Limb (tissue), 2 donors: ENCODE results near the gene AVL9.
"Not testable (repeated sequence)": the region's sequence is repeated elsewhere in the genome, so short reads cannot be mapped to it uniquely, and the experiment has no call there.

Source experiments
- DNase-seq, 2 donors: peaks; one replicate each; pipeline ENCODE4 v3.0.0-alpha.2; 2016; ENCODE audit errors: extremely low spot score in 2 of 2

AVL9 gene

DNA sequence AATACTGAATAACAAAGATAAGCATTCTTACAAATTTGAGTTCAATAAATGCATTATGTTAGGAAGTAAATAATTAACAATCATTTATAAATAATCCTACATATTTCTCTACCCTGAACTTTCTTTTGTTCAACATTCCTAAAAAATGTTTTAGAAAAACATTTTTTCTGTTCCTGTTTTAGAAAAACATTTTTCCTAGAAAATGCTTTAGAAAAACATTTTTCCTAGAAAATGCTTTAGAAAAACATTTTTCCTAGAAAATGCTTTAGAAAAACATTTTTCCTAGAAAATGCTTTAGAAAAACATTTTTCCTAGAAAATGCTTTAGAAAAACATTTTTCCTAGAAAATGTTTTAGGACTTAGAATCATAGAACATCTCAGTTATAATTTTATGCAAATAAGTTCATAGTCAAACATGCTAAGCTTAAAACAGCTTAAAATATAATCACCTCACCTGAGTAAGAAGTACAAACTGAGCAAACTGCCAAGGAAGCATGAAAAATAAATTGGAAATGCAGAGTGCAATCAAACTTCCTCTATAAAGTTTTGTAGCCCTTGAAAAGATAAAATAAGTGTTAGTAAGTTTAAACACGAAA lies 139.6 kb downstream of the AVL9 start:
- DNase-seq = not testable (repeated sequence)

DNA sequence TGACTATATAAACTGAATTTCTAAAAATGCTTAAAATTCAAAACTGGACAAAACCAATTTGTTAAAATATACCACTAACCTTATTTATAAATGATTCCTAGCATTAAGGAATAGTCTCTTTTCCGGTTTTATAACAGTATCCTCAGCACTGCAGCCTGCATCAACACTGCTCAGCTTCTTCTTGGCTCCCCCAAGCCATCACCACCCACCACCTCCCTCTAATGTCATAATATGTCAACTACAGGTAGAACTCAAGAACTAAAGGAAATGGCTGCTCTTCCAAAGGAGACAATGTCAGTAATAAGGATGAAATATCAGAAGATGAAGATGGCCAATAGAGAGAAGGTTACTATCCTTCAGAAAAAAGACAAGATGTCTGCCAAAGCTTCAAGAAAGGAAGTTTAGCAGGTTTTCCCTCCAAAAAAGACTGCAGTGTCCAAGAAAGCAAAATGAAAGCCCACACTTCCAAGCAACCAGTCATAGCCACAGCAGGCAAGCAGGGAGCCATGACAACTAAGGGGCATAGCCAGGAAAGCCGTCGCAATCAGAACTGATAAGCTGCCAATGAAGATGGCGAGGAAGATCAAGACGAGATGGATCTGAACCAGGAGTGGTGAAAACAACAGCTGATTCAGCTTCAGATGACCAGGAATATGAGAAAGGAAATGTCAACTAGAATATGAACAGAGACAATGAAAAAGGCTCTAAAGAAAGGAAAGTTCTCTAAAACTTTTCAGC lies 141.6 kb downstream of the AVL9 start:
- not testable (repeated sequence) for DNase-seq

DNA sequence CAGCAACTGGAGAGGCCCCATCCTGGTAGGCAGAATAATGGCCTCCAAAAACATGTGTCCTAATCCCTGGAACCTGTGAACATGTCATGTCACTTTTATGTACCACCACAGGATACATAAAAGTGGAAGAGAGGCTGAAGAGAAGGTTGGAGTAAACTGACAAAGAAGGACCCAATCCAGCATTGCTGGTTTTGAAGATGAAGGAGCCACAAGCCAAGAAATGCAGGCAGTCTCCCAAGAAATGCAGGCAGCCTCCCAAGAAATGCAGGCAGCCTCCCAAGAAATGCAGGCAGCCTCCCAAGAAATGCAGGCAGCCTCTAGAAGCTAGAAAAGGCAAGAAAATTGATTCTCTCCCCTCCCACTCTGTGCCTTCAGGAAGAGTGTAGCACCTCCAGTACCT lies 142.3 kb downstream of the AVL9 start:
- DNase-seq = not testable (repeated sequence)
